Smooth muscle cell (in vitro differentiated cells): Measurements from ENCODE around the gene PLK5. TPM values are rescaled to one million over a fixed set of nuclear protein-coding genes. Genes with fewer than 3 reads are reported as not detected.

Experiments
- DNase-seq: peaks from one replicate; lab custom pipeline; 2025; ENCODE audit not compliant: unreplicated experiment; lab: John Stamatoyannopoulos, UW
- H2AFZ ChIP-seq: fragments of 200-600 bp; sonication (generic); 2 replicates; pipeline ENCODE4 v1.6.0; 2016; ENCODE audit warnings: antibody characterized with exemption, low read depth, mild to moderate bottlenecking
- H3F3A ChIP-seq: fragments of 200-600 bp; sonication (generic); 2 replicates; pipeline ENCODE4 v1.6.0; 2017; ENCODE audit warnings: antibody characterized with exemption, low read depth
- H3K27ac ChIP-seq: fragments of 200-600 bp; sonication (generic); 2 replicates; pipeline ENCODE4 v1.5.1; 2016; ENCODE audit warnings: low read depth, mild to moderate bottlenecking
- H3K27me3 ChIP-seq: fragments of 200-600 bp; sonication (generic); 2 replicates; pipeline ENCODE4 v1.6.1; 2016; ENCODE audit warnings: low read depth, mild to moderate bottlenecking
- H3K36me3 ChIP-seq: fragments of 200-600 bp; sonication (generic); 2 replicates; pipeline ENCODE4 v1.5.1; 2016; ENCODE audit warnings: low read depth
- H3K4me1 ChIP-seq: fragments of 200-600 bp; sonication (generic); 2 replicates; pipeline ENCODE4 v1.5.1; 2016; ENCODE audit warnings: low read depth
- H3K4me2 ChIP-seq: fragments of 200-600 bp; sonication (generic); 2 replicates; pipeline ENCODE4 v1.6.0; 2016; ENCODE audit warnings: mild to moderate bottlenecking
- H3K4me3 ChIP-seq: fragments of 200-600 bp; sonication (generic); 2 replicates; pipeline ENCODE4 v1.5.1; 2016; ENCODE audit warnings: mild to moderate bottlenecking
- H3K79me2 ChIP-seq: fragments of 200-600 bp; sonication (generic); 2 replicates; pipeline ENCODE4 v1.6.0; 2016; ENCODE audit warnings: low read depth, mild to moderate bottlenecking
- H3K9ac ChIP-seq: fragments of 200-600 bp; sonication (generic); 2 replicates; pipeline ENCODE4 v1.6.0; 2016; ENCODE audit warnings: low read depth
- H3K9me3 ChIP-seq: fragments of 200-600 bp; sonication (generic); replicated peaks from 2 replicates; pipeline ENCODE4 v1.5.1; 2016; ENCODE audit warnings: low read depth
- H4K20me1 ChIP-seq: fragments of 200-600 bp; sonication (generic); 2 replicates; pipeline ENCODE4 v1.6.0; 2016; ENCODE audit warnings: low read depth
- CTCF ChIP-seq: fragments of 200-600 bp; sonication (generic); IDR thresholded peaks from 2 replicates; pipeline ENCODE4 v1.5.1; 2017; ENCODE audit warnings: borderline replicate concordance, mild to moderate bottlenecking, antibody characterized with exemption; ENCODE audit not compliant: insufficient read depth, poor library complexity, severe bottlenecking
- WGBS: methylation state at CpG from one replicate; pipeline ENCODE4 v1.1.7; 2016; ENCODE audit warnings: low lambda C conversion rate; 5-methylcytosine and 5-hydroxymethylcytosine counted together
- polyA plus RNA-seq: library from polyadenylated mRNA; unstranded; fragments of >200 nt; fragmentation: Nextera tagmentation; extraction: Ambion mirVana; gene quantifications from 2 replicates; pipeline ENCODE4 v1.2.1, GENCODE V29; 2016
- total RNA-seq: library from RNA; depleted of rRNA; stranded (reverse); fragments of >200 nt; gene quantifications from 2 replicates; pipeline ENCODE4 v1.2.3, GENCODE V29; 2014

The PLK5 gene
- total and polyA plus RNA-seq, 2 experiments from 2014 or later, result not detected

DNA sequence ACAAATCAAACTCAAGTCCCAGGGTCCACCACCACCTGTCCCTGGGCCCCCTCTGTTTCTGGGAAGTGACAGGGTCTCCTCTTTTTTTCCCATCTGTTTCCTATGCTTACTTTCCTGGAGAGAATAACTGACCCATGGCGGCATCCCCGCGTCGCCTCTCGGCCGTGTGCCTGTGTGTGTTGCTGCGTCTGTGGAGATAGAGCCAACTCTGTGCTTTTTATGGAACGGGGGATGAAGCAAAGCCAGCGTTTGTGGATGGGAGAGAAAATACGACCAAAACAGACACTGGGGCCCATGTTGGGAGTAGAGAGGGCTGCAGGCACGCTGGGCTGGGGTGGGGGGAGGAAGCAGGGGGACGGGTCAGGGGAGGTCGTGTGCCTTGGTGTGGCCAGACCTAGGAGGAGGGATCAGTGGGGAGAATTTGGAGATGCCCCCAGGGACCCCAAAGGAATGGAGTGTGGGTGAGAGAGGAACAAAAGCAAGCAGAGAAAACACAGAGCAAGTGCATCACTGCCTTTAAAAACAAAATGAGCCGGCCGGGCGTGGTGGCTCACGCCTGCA is 16.6 kb downstream of the PLK5 start:
- peaks cover 2% of the 10 kb centered on the region for H3K27me3 ChIP-seq
- no peak overlapping the region for H3K27ac ChIP-seq
- 48% methylated on average over 17 of the region's 17 CpGs for WGBS
- TF ChIP-seq CTCF, result no peak
- H3K4me3 ChIP-seq, result no peak overlapping the region
- DNase-seq, result no peak
- H3F3A ChIP-seq, result no peaks in the 10 kb centered on the region
- H3K9me3 ChIP-seq, result no peaks in the 10 kb centered on the region
- no peaks in the 10 kb centered on the region for H3K79me2 ChIP-seq
- H3K4me2 ChIP-seq, result no peak overlapping the region
- H3K4me1 ChIP-seq, result no peaks in the 10 kb centered on the region
- H4K20me1 ChIP-seq, result no peaks in the 10 kb centered on the region
- H2AFZ ChIP-seq, result no peak overlapping the region
- H3K9ac ChIP-seq, result no peak overlapping the region
- no peaks in the 10 kb centered on the region for H3K36me3 ChIP-seq

DNA sequence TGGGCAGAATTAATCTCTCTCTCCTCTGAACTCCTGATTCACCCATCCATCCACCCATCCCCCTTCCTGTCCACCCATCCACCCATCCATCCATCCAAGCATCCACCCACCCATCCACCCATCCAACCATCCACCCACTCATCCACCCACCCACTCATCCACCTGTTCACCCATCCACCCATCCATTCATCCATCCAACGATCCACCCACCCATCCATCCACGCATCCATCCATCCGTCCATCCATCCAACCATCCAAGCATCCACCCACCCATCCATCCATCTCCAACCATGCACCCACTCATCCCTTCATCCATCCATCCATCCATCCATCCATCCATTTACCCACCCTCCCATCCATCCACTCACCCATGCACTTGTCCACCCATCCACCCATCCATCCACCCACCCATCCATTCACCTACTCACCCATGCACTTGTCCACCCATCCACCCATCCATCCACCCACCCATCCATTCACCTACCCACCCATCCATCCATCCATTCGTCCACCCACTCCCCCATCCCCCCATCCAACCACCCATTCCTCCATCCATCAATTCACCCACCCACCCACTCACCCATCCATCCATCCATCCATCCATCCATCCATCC is 25.6 kb downstream of the PLK5 start:
- 94% methylated on average over 2 of the region's 4 CpGs for WGBS

GRCh38 chr19:1551068-1552040 is 27.5 kb downstream of the PLK5 start:
- TF ChIP-seq CTCF, result no peak
- Histone ChIP-seq H3K27me3 (no peaks in the 10 kb centered on the region), H3K9me3 (no peaks in the 10 kb centered on the region), H2AFZ (no peak overlapping the region), H3K27ac (no peak overlapping the region), H3K79me2 (peaks cover 1% of the 10 kb centered on the region), H4K20me1 (peaks cover 38% of the 10 kb centered on the region), H3K4me1 (no peaks in the 10 kb centered on the region), H3K36me3 (no peaks in the 10 kb centered on the region), H3K4me3 (no peak overlapping the region), H3K9ac (no peak overlapping the region), H3F3A (no peaks in the 10 kb centered on the region), H3K4me2 (no peak overlapping the region)
- 92% methylated on average over 17 of the region's 17 CpGs for WGBS
- no peak for DNase-seq

More for the DNA sequence above, 25.6 kb downstream of the PLK5 start:
- Histone ChIP-seq H3K9ac (no peak overlapping the region), H3K4me1 (no peaks in the 10 kb centered on the region), H3K79me2 (no peaks in the 10 kb centered on the region), H4K20me1 (peaks cover 24% of the 10 kb centered on the region), H3K9me3 (no peaks in the 10 kb centered on the region), H3K27ac (no peak overlapping the region), H3K4me2 (no peak overlapping the region), H3K36me3 (no peaks in the 10 kb centered on the region), H3K4me3 (no peak overlapping the region), H2AFZ (no peak overlapping the region), H3K27me3 (no peaks in the 10 kb centered on the region), H3F3A (no peaks in the 10 kb centered on the region)
- DNase-seq, result no peak
- no peak for TF ChIP-seq CTCF
